Measurements from ENCODE around the gene KIF5C. TPM values are rescaled to one million over a fixed set of nuclear protein-coding genes. Genes with fewer than 3 reads are reported as not detected.
A peak's percentile ranks its signal among the peaks of the same experiment; 100 is the strongest.

KIF5C gene
- total RNA-seq, 2 experiments from 2014 or later, result 8.1 to 22.2 TPM

GRCh38 chr2:149018981-149019380 is 144.0 kb downstream of the KIF5C start:
- peak overlapping the region; percentile 85 for H3K4me2 ChIP-seq (ENCODE audit: low read length)
- intact Hi-C loops (cut with micrococcal nuclease; ENCODE audit: unreplicated experiment), result loop anchor here (2.0 to 5.0 kb wide), 2 partner anchors 68 to 144 kb away; partner anchors contain the start of gene KIF5C
- H3K27ac ChIP-seq (ENCODE audit: low read depth, low read length, poor library complexity, severe bottlenecking), result no peak overlapping the region
- TF ChIP-seq, protein P1, sequence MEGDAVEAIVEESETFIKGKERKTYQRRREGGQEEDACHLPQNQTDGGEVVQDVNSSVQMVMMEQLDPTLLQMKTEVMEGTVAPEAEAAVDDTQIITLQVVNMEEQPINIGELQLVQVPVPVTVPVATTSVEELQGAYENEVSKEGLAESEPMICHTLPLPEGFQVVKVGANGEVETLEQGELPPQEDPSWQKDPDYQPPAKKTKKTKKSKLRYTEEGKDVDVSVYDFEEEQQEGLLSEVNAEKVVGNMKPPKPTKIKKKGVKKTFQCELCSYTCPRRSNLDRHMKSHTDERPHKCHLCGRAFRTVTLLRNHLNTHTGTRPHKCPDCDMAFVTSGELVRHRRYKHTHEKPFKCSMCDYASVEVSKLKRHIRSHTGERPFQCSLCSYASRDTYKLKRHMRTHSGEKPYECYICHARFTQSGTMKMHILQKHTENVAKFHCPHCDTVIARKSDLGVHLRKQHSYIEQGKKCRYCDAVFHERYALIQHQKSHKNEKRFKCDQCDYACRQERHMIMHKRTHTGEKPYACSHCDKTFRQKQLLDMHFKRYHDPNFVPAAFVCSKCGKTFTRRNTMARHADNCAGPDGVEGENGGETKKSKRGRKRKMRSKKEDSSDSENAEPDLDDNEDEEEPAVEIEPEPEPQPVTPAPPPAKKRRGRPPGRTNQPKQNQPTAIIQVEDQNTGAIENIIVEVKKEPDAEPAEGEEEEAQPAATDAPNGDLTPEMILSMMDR (conservative IDR thresholded peaks at IDR 0.05; ENCODE audit: low read length), result no peak
- no peak for TF ChIP-seq EZH2phosphoT487 (IDR thresholded peaks at IDR 0.05; ENCODE audit: borderline replicate concordance, low read depth, low read length)
- no peaks in the 10 kb centered on the region for H3K9me2 ChIP-seq (ENCODE audit: insufficient read depth, low read length)
- 0 out of 2 replicates have a peak, but pooled peaks cover 11% of the 10 kb centered on the region for H3K36me3 ChIP-seq (ENCODE audit: insufficient read depth, low read length)
- no TSS peak for BruUV-seq (replicated peaks)
- no peak overlapping the region for H3K4me3 ChIP-seq (ENCODE audit: low read depth, low read length, poor library complexity, severe bottlenecking)
- CTCF ChIA-PET (ENCODE audit: unreplicated experiment), result interaction anchor here (0.6 to 1.8 kb wide), 5 partner anchors 15 to 294 kb away, joined by 3 to 8 read pairs (median 3); partner anchors contain the start of gene LYPD6B
- H3K9me3 ChIP-seq (ENCODE audit: low read length), result no peaks in the 10 kb centered on the region
- H3K79me2 ChIP-seq (ENCODE audit: insufficient read depth, low read depth, low read length), result no peaks in the 10 kb centered on the region
- H2AFZ ChIP-seq (ENCODE audit: low read length), result no peak overlapping the region; the same call in 1 of the 2 replicates
- no peaks in the 10 kb centered on the region for H4K20me1 ChIP-seq (ENCODE audit: insufficient read depth, low read length)
- POLR2A ChIA-PET, result interaction anchor here (0.6 to 4.0 kb wide), 5 partner anchors 9 to 543 kb away, joined by 3 to 24 read pairs (median 3); no protein-coding TSS in a partner anchor
- DNase-seq (ENCODE audit: low spot score), result no peak
- peaks cover 62% of the 10 kb centered on the region for H3K4me1 ChIP-seq (ENCODE audit: insufficient read depth, low read length, poor library complexity, severe bottlenecking)

DNA sequence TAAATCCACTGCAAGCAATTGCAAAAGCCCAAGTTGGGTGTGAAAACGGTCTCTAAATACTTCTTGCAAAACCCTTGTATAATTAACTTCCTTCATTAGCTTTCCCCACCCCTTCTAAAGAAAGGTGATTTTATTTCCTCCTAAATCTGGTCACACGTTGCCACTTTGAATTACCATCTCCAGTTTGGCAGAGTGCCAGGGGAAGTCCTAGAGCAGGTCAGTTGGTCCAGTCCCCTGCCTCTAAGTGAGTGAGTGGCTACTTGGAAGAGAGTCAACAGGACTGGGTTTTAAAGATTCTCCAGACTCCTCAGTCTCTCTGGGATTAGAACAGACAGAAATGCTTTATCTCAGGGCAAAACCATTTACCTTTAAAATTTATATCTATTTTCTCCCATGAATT is 144.7 kb downstream of the KIF5C start:
- BruUV-seq (replicated peaks), result no TSS peak
- Histone ChIP-seq H3K9me3 (ENCODE audit: low read length) (no peaks in the 10 kb centered on the region), H3K79me2 (ENCODE audit: insufficient read depth, low read depth, low read length) (no peaks in the 10 kb centered on the region), H3K4me3 (ENCODE audit: low read depth, low read length, poor library complexity, severe bottlenecking) (peak overlapping the region; percentile 60), H3K9me2 (ENCODE audit: insufficient read depth, low read length) (no peaks in the 10 kb centered on the region), H3K4me2 (ENCODE audit: low read length) (peak overlapping the region; percentile 85), H2AFZ (ENCODE audit: low read length) (peak overlapping the region; percentile 49; the same call in 1 of the 2 replicates), H3K36me3 (ENCODE audit: insufficient read depth, low read length) (0 out of 2 replicates have a peak, but pooled peaks cover 12% of the 10 kb centered on the region), H3K4me1 (ENCODE audit: insufficient read depth, low read length, poor library complexity, severe bottlenecking) (peaks cover 62% of the 10 kb centered on the region), H3K27ac (ENCODE audit: low read depth, low read length, poor library complexity, severe bottlenecking) (peak overlapping the region; percentile 87), H4K20me1 (ENCODE audit: insufficient read depth, low read length) (no peaks in the 10 kb centered on the region)
- ChIA-PET CTCF (ENCODE audit: unreplicated experiment) (interaction anchor here (0.6 kb wide), 1 partner anchor 79 kb away, joined by 3 read pairs; no protein-coding TSS in a partner anchor), POLR2A (interaction anchor here (0.6 to 4.0 kb wide), 5 partner anchors 8 to 96 kb away, joined by 3 to 24 read pairs (median 3); no protein-coding TSS in a partner anchor)
- DNase-seq (ENCODE audit: low spot score), result peak; percentile 54
- intact Hi-C loops (cut with micrococcal nuclease; ENCODE audit: unreplicated experiment), result loop anchor here (2.0 to 5.0 kb wide), 4 partner anchors 68 to 541 kb away; partner anchors contain the start of gene KIF5C
- TF ChIP-seq, protein P1 (conservative IDR thresholded peaks at IDR 0.05; ENCODE audit: low read length), result no peak
- no peak for TF ChIP-seq EZH2phosphoT487 (IDR thresholded peaks at IDR 0.05; ENCODE audit: borderline replicate concordance, low read depth, low read length)

DNA sequence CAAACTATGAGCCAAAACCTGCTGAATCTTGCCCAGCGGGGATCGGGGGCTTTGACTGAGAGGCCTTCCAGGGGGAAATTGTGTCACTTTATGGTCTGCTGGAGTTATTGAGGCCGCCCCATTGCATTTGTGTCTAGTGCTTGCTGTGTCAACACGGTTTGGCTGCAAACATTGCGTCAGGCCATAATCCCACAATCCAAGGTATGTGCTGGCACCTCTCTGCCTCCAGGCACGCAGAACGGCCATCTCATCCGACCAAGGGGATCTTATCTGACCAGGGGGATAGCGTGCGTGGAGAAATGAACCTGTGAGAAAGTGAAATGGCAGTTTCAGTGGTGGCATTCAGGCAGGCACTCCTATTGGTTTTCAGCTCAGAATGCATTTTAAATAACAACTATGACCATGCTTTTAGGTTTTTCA is 145.4 kb downstream of the KIF5C start:
- H3K4me2 ChIP-seq (ENCODE audit: low read length), result peak overlapping the region; percentile 85
- CTCF ChIA-PET (ENCODE audit: unreplicated experiment), result interaction anchor here (1.2 kb wide), 1 partner anchor 17 kb away, joined by 3 read pairs; no protein-coding TSS in a partner anchor

More for the DNA sequence above, 145.4 kb downstream of the KIF5C start:
- Histone ChIP-seq H3K27ac (ENCODE audit: low read depth, low read length, poor library complexity, severe bottlenecking) (peak overlapping the region; percentile 87), H3K9me2 (ENCODE audit: insufficient read depth, low read length) (no peaks in the 10 kb centered on the region), H3K79me2 (ENCODE audit: insufficient read depth, low read depth, low read length) (no peaks in the 10 kb centered on the region), H2AFZ (ENCODE audit: low read length) (peak overlapping the region; percentile 49; the same call in 1 of the 2 replicates), H3K9me3 (ENCODE audit: low read length) (no peaks in the 10 kb centered on the region), H3K4me1 (ENCODE audit: insufficient read depth, low read length, poor library complexity, severe bottlenecking) (peaks cover 62% of the 10 kb centered on the region), H3K4me3 (ENCODE audit: low read depth, low read length, poor library complexity, severe bottlenecking) (peak overlapping the region; percentile 60), H4K20me1 (ENCODE audit: insufficient read depth, low read length) (no peaks in the 10 kb centered on the region), H3K36me3 (ENCODE audit: insufficient read depth, low read length) (0 out of 2 replicates have a peak, but pooled peaks cover 12% of the 10 kb centered on the region)
- no peak for TF ChIP-seq EZH2phosphoT487 (IDR thresholded peaks at IDR 0.05; ENCODE audit: borderline replicate concordance, low read depth, low read length)
- TF ChIP-seq, protein P1 (conservative IDR thresholded peaks at IDR 0.05; ENCODE audit: low read length), result no peak
- no TSS peak for BruUV-seq (replicated peaks)
- intact Hi-C loops (cut with micrococcal nuclease; ENCODE audit: unreplicated experiment), result loop anchor here (2.0 kb wide), 2 partner anchors 140 to 540 kb away; no protein-coding TSS in a partner anchor
- POLR2A ChIA-PET, result interaction anchor here (3.4 kb wide), 1 partner anchor 13 kb away, joined by 33 read pairs; no protein-coding TSS in a partner anchor
- DNase-seq (ENCODE audit: low spot score), result peak; percentile 29

Data from OCI-LY7 (cell line).